ENCODE results near the gene SRGAP3. TPM values are rescaled to one million over a fixed set of nuclear protein-coding genes. Genes with fewer than 3 reads are reported as not detected.

The SRGAP3 gene
- polyA plus RNA-seq, 3 donors, result 13.3 to 15.8 (median 15.4) TPM

DNA sequence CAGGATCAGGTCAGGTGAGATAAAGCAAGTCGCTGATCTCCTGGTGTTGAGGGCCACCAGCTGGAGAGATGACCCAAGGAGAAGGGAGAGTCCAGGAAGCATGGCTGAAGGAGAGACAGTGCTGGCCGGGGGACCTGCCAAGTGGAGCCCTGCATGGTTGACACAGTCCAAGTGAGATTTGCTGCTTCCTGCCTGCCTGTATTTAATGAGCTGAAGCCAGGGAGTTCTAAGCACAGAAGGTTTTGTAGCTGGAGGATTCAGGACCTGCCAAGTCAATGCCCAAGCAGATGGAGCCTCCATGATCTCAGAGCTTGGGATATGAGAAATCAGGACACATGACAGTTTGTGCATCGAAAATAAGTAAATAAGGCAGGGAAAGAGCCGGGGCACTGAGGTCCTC lies 125.6 kb downstream of the SRGAP3 start:
- DNase-seq (ENCODE audit: low read depth in 3 of 3, low spot score in 2 of 3), result no peak

- DNase-seq (ENCODE audit: low read depth in 3 of 3, low spot score in 2 of 3), result no peak
Measured at GRCh38 chr3:9122732-9123364, 126.6 kb downstream of the SRGAP3 start.

GRCh38 chr3:9121366-9122001 lies 128.0 kb downstream of the SRGAP3 start:
- no peak for DNase-seq (ENCODE audit: low read depth in 3 of 3, low spot score in 2 of 3)

- no peak for DNase-seq (ENCODE audit: low read depth in 3 of 3, low spot score in 2 of 3)
Measured at GRCh38 chr3:9119331-9119730, 130.1 kb downstream of the SRGAP3 start.

- no peak for DNase-seq (ENCODE audit: low read depth in 3 of 3, low spot score in 2 of 3)
Measured at GRCh38 chr3:9118222-9118621, 131.2 kb downstream of the SRGAP3 start.

DNA sequence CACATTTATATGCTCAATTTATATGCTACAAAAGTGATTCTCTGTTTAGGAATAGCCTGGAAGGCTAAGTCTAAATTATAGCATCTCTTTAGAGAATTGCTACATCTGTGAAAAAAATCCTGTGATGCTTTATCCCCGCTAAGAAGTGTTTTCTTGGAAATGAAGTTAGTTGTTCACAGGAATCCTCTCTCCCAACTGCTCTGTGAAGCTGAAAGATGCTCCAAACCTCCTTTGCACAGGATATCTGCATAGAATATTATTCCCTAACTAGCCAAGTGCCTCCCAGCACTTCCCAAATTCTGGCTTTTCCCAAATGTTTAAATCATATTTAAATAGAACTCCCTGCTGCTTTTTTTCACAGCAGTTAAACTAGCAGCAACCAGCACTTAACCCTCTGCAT lies 132.2 kb downstream of the SRGAP3 start:
- no peak for DNase-seq (ENCODE audit: low read depth in 3 of 3, low spot score in 2 of 3)

- no peak for DNase-seq (ENCODE audit: low read depth in 3 of 3, low spot score in 2 of 3)
Measured at GRCh38 chr3:9116336-9116735, 133.1 kb downstream of the SRGAP3 start.

GRCh38 chr3:9115336-9115735 lies 134.1 kb downstream of the SRGAP3 start:
- DNase-seq (ENCODE audit: low read depth in 3 of 3, low spot score in 2 of 3), result no peak

GRCh38 chr3:9113040-9113439 lies 136.4 kb downstream of the SRGAP3 start:
- no peak for DNase-seq (ENCODE audit: low read depth in 3 of 3, low spot score in 2 of 3)

GRCh38 chr3:9111866-9112265 lies 137.6 kb downstream of the SRGAP3 start:
- no peak for DNase-seq (ENCODE audit: low read depth in 3 of 3, low spot score in 2 of 3)

- DNase-seq (ENCODE audit: low read depth in 3 of 3, low spot score in 2 of 3), result no peak
Measured at GRCh38 chr3:9111417-9111816, 138.0 kb downstream of the SRGAP3 start.

GRCh38 chr3:9110802-9111201 lies 138.6 kb downstream of the SRGAP3 start:
- DNase-seq (ENCODE audit: low read depth in 3 of 3, low spot score in 2 of 3), result no peak

DNA sequence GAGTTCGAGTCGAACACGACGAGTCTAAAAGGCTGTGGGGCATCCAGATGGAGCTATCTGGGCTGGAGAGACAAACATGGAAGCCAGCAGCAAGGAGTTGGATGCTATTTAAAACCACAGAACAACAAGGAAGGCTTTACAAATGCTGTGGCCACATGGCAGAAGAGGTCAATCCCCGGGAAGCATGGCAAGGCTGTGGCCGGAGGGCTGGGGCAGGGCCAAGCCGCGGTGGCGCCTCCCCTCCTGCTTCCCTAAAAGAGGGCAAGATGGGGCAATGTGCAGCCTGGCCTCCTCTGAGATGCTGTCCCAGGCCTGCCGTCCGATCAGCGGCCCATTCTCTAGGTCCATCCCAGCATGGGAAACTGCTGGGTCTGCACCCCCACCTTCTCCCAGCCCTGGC lies 139.1 kb downstream of the SRGAP3 start:
- DNase-seq (ENCODE audit: low read depth in 3 of 3, low spot score in 2 of 3), result no peak

DNA sequence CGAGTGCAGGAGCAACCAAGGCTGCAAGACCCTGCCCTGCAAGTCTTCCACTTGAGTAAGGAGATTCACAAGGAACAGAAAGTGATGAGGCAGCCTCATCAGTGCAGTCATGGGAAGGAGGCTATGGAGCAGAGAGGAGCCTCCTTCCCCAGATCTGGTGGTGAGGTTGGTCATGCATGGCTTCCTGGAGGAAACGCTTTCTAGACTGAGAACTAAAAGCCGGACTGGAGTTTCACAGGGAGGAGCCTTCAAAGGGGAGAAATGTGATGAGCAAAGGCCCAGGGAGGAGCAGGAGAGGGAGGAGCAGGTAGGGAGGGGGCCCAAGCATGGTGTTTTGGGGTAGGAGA lies 139.9 kb downstream of the SRGAP3 start:
- DNase-seq (ENCODE audit: low read depth in 3 of 3, low spot score in 2 of 3), result no peak

GRCh38 chr3:9108876-9109567 lies 140.4 kb downstream of the SRGAP3 start:
- DNase-seq (ENCODE audit: low read depth in 3 of 3, low spot score in 2 of 3), result no peak

GRCh38 chr3:9107738-9108137 lies 141.7 kb downstream of the SRGAP3 start:
- DNase-seq (ENCODE audit: low read depth in 3 of 3, low spot score in 2 of 3), result no peak

- no peak for DNase-seq (ENCODE audit: low read depth in 3 of 3, low spot score in 2 of 3)
Measured at GRCh38 chr3:9105421-9105820, 144.0 kb downstream of the SRGAP3 start.

- no peak for DNase-seq (ENCODE audit: low read depth in 3 of 3, low spot score in 2 of 3)
Measured at GRCh38 chr3:9104121-9104520, 145.3 kb downstream of the SRGAP3 start.

GRCh38 chr3:9102240-9102981 lies 147.0 kb downstream of the SRGAP3 start:
- DNase-seq (ENCODE audit: low read depth in 3 of 3, low spot score in 2 of 3), result peak in 1 of 3 donors; percentile 45

- DNase-seq (ENCODE audit: low read depth in 3 of 3, low spot score in 2 of 3), result no peak
Measured at GRCh38 chr3:9101286-9101685, 148.2 kb downstream of the SRGAP3 start.

DNA sequence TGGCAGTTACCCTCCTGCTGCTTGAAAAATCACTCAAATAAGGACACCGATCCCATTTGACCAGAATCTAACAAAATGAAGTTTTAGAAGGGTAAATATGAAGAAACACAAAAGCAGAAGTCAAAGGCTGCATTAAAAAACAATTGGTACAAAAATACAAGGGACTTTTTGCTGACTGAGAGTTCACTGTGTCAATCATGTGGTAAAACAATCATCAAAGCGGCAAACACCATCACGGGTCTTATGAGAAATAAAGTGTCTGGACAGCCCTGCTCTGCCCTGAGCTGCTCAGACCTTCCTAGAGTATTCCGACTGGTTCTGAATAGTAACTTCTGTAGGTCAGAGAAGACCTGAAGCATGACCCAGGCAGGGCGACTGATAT lies 148.9 kb downstream of the SRGAP3 start:
- DNase-seq (ENCODE audit: low read depth in 3 of 3, low spot score in 2 of 3), result no peak

Measured in right renal cortex interstitium (tissue), 3 donors.